Effector memory CD4-positive, alpha-beta T cell (primary cell): Measurements from ENCODE around the gene PMVK.

Experiments used
- DNase-seq, 3 donors: peaks; one replicate each; pipeline ENCODE4 v3.0.0-alpha.2; 2020
- H3K27ac ChIP-seq: 2 replicates; pipeline ENCODE4 v1.7.0; 2013; ENCODE audit warnings: mild to moderate bottlenecking, low read length, moderate library complexity; ENCODE audit not compliant: insufficient read depth, poor library complexity, severe bottlenecking
- H3K27me3 ChIP-seq: replicated peaks from 2 replicates; pipeline ENCODE4 v1.7.0; 2013; ENCODE audit warnings: mild to moderate bottlenecking, low read length; ENCODE audit not compliant: insufficient read depth, control insufficient read depth, poor library complexity, severe bottlenecking
- H3K36me3 ChIP-seq: 2 replicates; pipeline ENCODE4 v1.7.0; 2013; ENCODE audit warnings: mild to moderate bottlenecking, low read length, moderate library complexity; ENCODE audit not compliant: control insufficient read depth, insufficient read depth
- H3K4me1 ChIP-seq: 2 replicates; pipeline ENCODE4 v1.7.0; 2013; ENCODE audit warnings: low read length, mild to moderate bottlenecking; ENCODE audit not compliant: control insufficient read depth, insufficient read depth, poor library complexity, severe bottlenecking
- H3K4me3 ChIP-seq: 2 replicates; pipeline ENCODE4 v1.7.0; 2013; ENCODE audit warnings: low read length, low read depth, mild to moderate bottlenecking; ENCODE audit not compliant: insufficient read depth, poor library complexity, severe bottlenecking
- H3K9me3 ChIP-seq: 2 replicates; pipeline ENCODE4 v1.7.0; 2013; ENCODE audit warnings: mild to moderate bottlenecking, low read length, moderate library complexity; ENCODE audit not compliant: control insufficient read depth

The PMVK gene

GRCh38 chr1:154938604-154939399 lies 2.3 kb upstream of the PMVK start:
- Histone ChIP-seq H3K27ac (peak overlapping the region; percentile 41), H3K27me3 (no peaks in the 10 kb centered on the region), H3K4me1 (peaks cover 58% of the 10 kb centered on the region), H3K9me3 (no peaks in the 10 kb centered on the region), H3K4me3 (no peak overlapping the region), H3K36me3 (no peaks in the 10 kb centered on the region)
- DNase-seq = no peak

- no peak for DNase-seq
- Histone ChIP-seq H3K27ac (peak overlapping the region; percentile 99), H3K27me3 (no peaks in the 10 kb centered on the region), H3K4me3 (peak overlapping the region; percentile 68), H3K4me1 (peaks cover 50% of the 10 kb centered on the region), H3K36me3 (no peaks in the 10 kb centered on the region), H3K9me3 (no peaks in the 10 kb centered on the region)
Measured at GRCh38 chr1:154937988-154938386, 1.5 kb upstream of the PMVK start.

- peaks cover 43% of the 10 kb centered on the region for H3K4me1 ChIP-seq
Measured at GRCh38 chr1:154937085-154937987, 817 bp upstream of the PMVK start.

GRCh38 chr1:154935749-154936554 lies 567 bp downstream of the PMVK start:
- Histone ChIP-seq H3K27ac (peak overlapping the region; percentile 99), H3K4me1 (peaks cover 29% of the 10 kb centered on the region), H3K36me3 (no peaks in the 10 kb centered on the region), H3K27me3 (no peaks in the 10 kb centered on the region), H3K9me3 (no peaks in the 10 kb centered on the region), H3K4me3 (peak overlapping the region; percentile 68)
- peak in 1 of 3 donors; percentile 31 for DNase-seq

More at GRCh38 chr1:154937085-154937987, 817 bp upstream of the PMVK start:
- peak overlapping the region; percentile 68 for H3K4me3 ChIP-seq
- DNase-seq = peak; percentile 82 to 90 (median 87)
- H3K9me3 ChIP-seq = no peaks in the 10 kb centered on the region
- peak overlapping the region; percentile 99 for H3K27ac ChIP-seq
- H3K36me3 ChIP-seq = no peaks in the 10 kb centered on the region
- H3K27me3 ChIP-seq = no peaks in the 10 kb centered on the region

GRCh38 chr1:154934358-154934948 lies 2.1 kb downstream of the PMVK start:
- no peak overlapping the region for H3K27ac ChIP-seq
- peaks cover 18% of the 10 kb centered on the region for H3K4me1 ChIP-seq
- peaks cover 6% of the 10 kb centered on the region for H3K36me3 ChIP-seq
- H3K27me3 ChIP-seq = no peaks in the 10 kb centered on the region
- H3K9me3 ChIP-seq = no peaks in the 10 kb centered on the region
- DNase-seq = no peak
- H3K4me3 ChIP-seq = no peak overlapping the region

- Histone ChIP-seq H3K36me3 (peaks cover 24% of the 10 kb centered on the region), H3K27me3 (no peaks in the 10 kb centered on the region), H3K4me1 (peaks cover 8% of the 10 kb centered on the region), H3K4me3 (no peak overlapping the region), H3K27ac (no peak overlapping the region), H3K9me3 (no peaks in the 10 kb centered on the region)
- no peak for DNase-seq
Measured at GRCh38 chr1:154931940-154932487, 4.5 kb downstream of the PMVK start.

GRCh38 chr1:154926201-154926600 lies 10.3 kb downstream of the PMVK start:
- Histone ChIP-seq H3K36me3 (peaks cover 46% of the 10 kb centered on the region), H3K4me3 (no peak overlapping the region), H3K27me3 (no peaks in the 10 kb centered on the region), H3K4me1 (no peaks in the 10 kb centered on the region), H3K9me3 (no peaks in the 10 kb centered on the region), H3K27ac (no peak overlapping the region)
- DNase-seq = no peak

- DNase-seq = no peak
- no peaks in the 10 kb centered on the region for H3K9me3 ChIP-seq
- H3K36me3 ChIP-seq = peaks cover 46% of the 10 kb centered on the region
- no peak overlapping the region for H3K27ac ChIP-seq
- H3K4me1 ChIP-seq = no peaks in the 10 kb centered on the region
- no peak overlapping the region for H3K4me3 ChIP-seq
- no peaks in the 10 kb centered on the region for H3K27me3 ChIP-seq
Measured at GRCh38 chr1:154925335-154926170, 11.0 kb downstream of the PMVK start.
